H9 (cell line): ENCODE data around the gene DYRK3. TPM values are rescaled to one million over a fixed set of nuclear protein-coding genes. Genes with fewer than 3 reads are reported as not detected.

Experiments
- DNase-seq: peaks from one replicate; pipeline ENCODE4 v3.0.0-alpha.2; 2017
- H2AFZ ChIP-seq: one replicate; pipeline ENCODE4 v1.6.1; 2013; ENCODE audit warnings: mild to moderate bottlenecking, low read length, control low read depth, moderate library complexity
- H2AK5ac ChIP-seq: 2 replicates; pipeline ENCODE4 v1.6.1; 2013; ENCODE audit warnings: low read length, control low read depth, mixed read lengths; ENCODE audit not compliant: insufficient read length
- H2BK120ac ChIP-seq: one replicate; pipeline ENCODE4 v1.6.1; 2013; ENCODE audit warnings: low read depth, mild to moderate bottlenecking, low read length, control low read depth, inconsistent platforms; ENCODE audit not compliant: poor library complexity, severe bottlenecking
- H2BK12ac ChIP-seq: 2 replicates; pipeline ENCODE4 v1.6.1; 2013; ENCODE audit warnings: low read length, control low read depth, mixed read lengths, low read depth; ENCODE audit not compliant: insufficient read length
- H2BK15ac ChIP-seq: 2 replicates; pipeline ENCODE4 v1.6.1; 2013; ENCODE audit warnings: low read depth, low read length, control low read depth
- H2BK20ac ChIP-seq: one replicate; pipeline ENCODE4 v1.6.1; 2013; ENCODE audit warnings: low read depth, mild to moderate bottlenecking, low read length, control low read depth, inconsistent platforms; ENCODE audit not compliant: poor library complexity, severe bottlenecking
- H2BK5ac ChIP-seq: 2 replicates; pipeline ENCODE4 v1.6.1; 2013; ENCODE audit warnings: low read length, control low read depth, mixed read lengths; ENCODE audit not compliant: insufficient read length
- H3K14ac ChIP-seq: 2 replicates; pipeline ENCODE4 v1.6.1; 2013; ENCODE audit warnings: low read length, control low read depth; ENCODE audit not compliant: insufficient read depth
- H3K18ac ChIP-seq: 2 replicates; pipeline ENCODE4 v1.6.1; 2013; ENCODE audit warnings: low read depth, mild to moderate bottlenecking, mixed read lengths, low read length, control low read depth; ENCODE audit not compliant: insufficient read length
- H3K23ac ChIP-seq: 2 replicates; pipeline ENCODE4 v1.6.1; 2013; ENCODE audit warnings: low read length, control low read depth, mixed read lengths, low read depth; ENCODE audit not compliant: insufficient read length
- H3K23me2 ChIP-seq: 2 replicates; pipeline ENCODE4 v1.6.1; 2013; ENCODE audit warnings: low read depth, mild to moderate bottlenecking, mixed read lengths, low read length, control low read depth; ENCODE audit not compliant: insufficient read length, poor library complexity, severe bottlenecking
- H3K27ac ChIP-seq: 2 replicates; pipeline ENCODE4 v1.5.1; 2013; ENCODE audit warnings: low read length, control low read depth, mixed read lengths, low read depth; ENCODE audit not compliant: insufficient read length
- H3K27me3 ChIP-seq: 2 replicates; pipeline ENCODE4 v1.6.1; 2013; ENCODE audit warnings: low read length, control low read depth, inconsistent platforms; ENCODE audit not compliant: insufficient read depth
- H3K4ac ChIP-seq: 2 replicates; pipeline ENCODE4 v1.6.1; 2013; ENCODE audit warnings: low read depth, mild to moderate bottlenecking, control low read depth, inconsistent platforms, low read length, moderate library complexity
- H3K4me1 ChIP-seq: 2 replicates; pipeline ENCODE4 v1.6.1; 2013; ENCODE audit warnings: low read length, control low read depth, inconsistent platforms; ENCODE audit not compliant: insufficient read depth
- H3K4me2 ChIP-seq: 2 replicates; pipeline ENCODE4 v1.6.1; 2013; ENCODE audit warnings: low read length, control low read depth, mixed read lengths; ENCODE audit not compliant: insufficient read length, insufficient read depth
- H3K56ac ChIP-seq: 2 replicates; pipeline ENCODE4 v1.6.1; 2013; ENCODE audit warnings: low read depth, mild to moderate bottlenecking, mixed read lengths, low read length, control low read depth; ENCODE audit not compliant: insufficient read length
- H3K79me1 ChIP-seq: 2 replicates; pipeline ENCODE4 v1.6.1; 2013; ENCODE audit warnings: low read depth, mild to moderate bottlenecking, moderate library complexity, low read length, control low read depth, inconsistent platforms; ENCODE audit not compliant: insufficient read depth, poor library complexity, severe bottlenecking
- H3K79me2 ChIP-seq: 2 replicates; pipeline ENCODE4 v1.6.1; 2013; ENCODE audit warnings: low read length, control low read depth, inconsistent platforms; ENCODE audit not compliant: insufficient read depth
- H3K9ac ChIP-seq: 2 replicates; pipeline ENCODE4 v1.6.1; 2013; ENCODE audit warnings: low read length, control low read depth, mixed read lengths; ENCODE audit not compliant: insufficient read length; ENCODE audit errors: extremely low read depth
- H3K9me3 ChIP-seq: one replicate; pipeline ENCODE4 v1.6.1; 2013; ENCODE audit warnings: low read depth, low read length, inconsistent platforms; ENCODE audit not compliant: control insufficient read depth
- H3T11ph ChIP-seq: one replicate; pipeline ENCODE4 v1.6.1; 2013; ENCODE audit warnings: mild to moderate bottlenecking, low read length, control low read depth, inconsistent platforms
- H4K20me1 ChIP-seq: one replicate; pipeline ENCODE4 v1.6.1; 2013; ENCODE audit not compliant: control insufficient read depth, insufficient read length, insufficient read depth
- H4K5ac ChIP-seq: 2 replicates; pipeline ENCODE4 v1.6.1; 2013; ENCODE audit warnings: low read depth, mild to moderate bottlenecking, mixed read lengths, low read length, control low read depth; ENCODE audit not compliant: insufficient read length
- H4K8ac ChIP-seq: replicated peaks from 2 replicates; pipeline ENCODE4 v1.6.1; 2013; ENCODE audit warnings: low read length, control low read depth, mixed read lengths, low read depth; ENCODE audit not compliant: insufficient read length
- H4K91ac ChIP-seq: 2 replicates; pipeline ENCODE4 v1.6.1; 2013; ENCODE audit warnings: low read depth, mild to moderate bottlenecking, moderate library complexity, mixed read lengths, low read length, control low read depth; ENCODE audit not compliant: insufficient read length
- H3K27ac Mint-ChIP-seq, 3 experiments: 2 replicates in 2 of 3; 3 replicates in 1 of 3; pipeline ENCODE4 v1.8.0; 2020 to 2021; ENCODE audit warnings: mixed read lengths in 3 of 3, mild to moderate bottlenecking in 1 of 3, moderate library complexity in 1 of 3
- H3K27me3 Mint-ChIP-seq: 2 replicates; pipeline ENCODE4 v1.8.0; 2021; ENCODE audit warnings: low read depth, mild to moderate bottlenecking, moderate library complexity, mixed read lengths
- H3K36me3 Mint-ChIP-seq, 3 experiments: 2 replicates in 2 of 3; 3 replicates in 1 of 3; pipeline ENCODE4 v1.8.0; 2020 to 2021; ENCODE audit warnings: low read depth in 3 of 3, mixed read lengths in 3 of 3; ENCODE audit not compliant: insufficient read depth in 1 of 3
- H3K4me1 Mint-ChIP-seq, 2 experiments: 2 replicates each; pipeline ENCODE4 v1.8.0; 2020; ENCODE audit warnings: mixed read lengths in 2 of 2
- H3K4me3 Mint-ChIP-seq, 2 experiments: 2 replicates in 1 of 2; 3 replicates in 1 of 2; pipeline ENCODE4 v1.8.0; 2020 to 2021; ENCODE audit warnings: mild to moderate bottlenecking in 2 of 2, mixed read lengths in 2 of 2, moderate library complexity in 1 of 2
- H3K9me3 Mint-ChIP-seq, 2 experiments: 2 replicates in 1 of 2; 3 replicates in 1 of 2; pipeline ENCODE4 v1.8.0; 2020; ENCODE audit warnings: mild to moderate bottlenecking in 2 of 2, mixed read lengths in 2 of 2, moderate library complexity in 1 of 2
- CTCF ChIP-seq: fragments of 200-600 bp; sonication (generic); conservative IDR thresholded peaks from 3 replicates; pipeline ENCODE4 v1.8.0; 2021; ENCODE audit warnings: antibody characterized with exemption, mild to moderate bottlenecking
- WGBS: extraction: QIAGEN DNeasy Blood & Tissue Kit; methylation state at CpG from one replicate; pipeline ENCODE4 v1.1.7; 2013; ENCODE audit warnings: missing lambda C conversion rate, low lambda C conversion rate, mixed read lengths; ENCODE audit not compliant: insufficient read length; ENCODE audit errors: extremely low coverage; 5-methylcytosine and 5-hydroxymethylcytosine counted together
- total RNA-seq: library from RNA; stranded (reverse); gene quantifications from 2 replicates; pipeline ENCODE4 v1.2.1, GENCODE V29; 2021

DYRK3 gene
- total RNA-seq, 1 experiment from 2014 or later: 4.7 TPM

GRCh38 chr1:206672011-206672688 is 36.8 kb downstream of the DYRK3 start:
- Histone ChIP-seq H3K4ac (no peak overlapping the region), H3K23me2 (no peaks in the 10 kb centered on the region), H4K8ac (no peak overlapping the region), H2AK5ac (no peak overlapping the region), H3K79me1 (no peaks in the 10 kb centered on the region), H3K56ac (no peak overlapping the region), H2AFZ (no peak overlapping the region), H3K23ac (no peak overlapping the region), H3K4me2 (no peak overlapping the region), H4K20me1 (no peaks in the 10 kb centered on the region), H2BK20ac (no peak overlapping the region), H4K91ac (no peak overlapping the region), H3K9me3 (no peaks in the 10 kb centered on the region), H3T11ph (no peak overlapping the region), H2BK12ac (no peak overlapping the region), H2BK15ac (no peak overlapping the region), H2BK5ac (no peak overlapping the region), H4K5ac (no peak overlapping the region), H3K27me3 (no peaks in the 10 kb centered on the region), H3K79me2 (no peaks in the 10 kb centered on the region), H3K4me1 (peaks cover 6% of the 10 kb centered on the region; the same call in 1 of the 2 replicates), H2BK120ac (no peak overlapping the region), H3K18ac (no peak overlapping the region), H3K27ac (no peak overlapping the region), H3K9ac (no peak overlapping the region), H3K14ac (no peak overlapping the region)
- Mint-ChIP-seq H3K4me1 (peaks cover 0 to 2% of the 10 kb centered on the region in 2 experiments), H3K4me3 (no peak overlapping the region), H3K27me3 (peaks cover 11% of the 10 kb centered on the region), H3K27ac (no peak overlapping the region), H3K9me3 (no peaks in the 10 kb centered on the region), H3K36me3 (no peaks in the 10 kb centered on the region)
- no peak for DNase-seq
- WGBS: no CpG with 5 or more reads among the region's 8 CpGs
- TF ChIP-seq CTCF: no peak
